Progenitor cell of endocrine pancreas (in vitro differentiated cells): ENCODE measurements around the gene PFKL. TPM values are rescaled to one million over a fixed set of nuclear protein-coding genes. Genes with fewer than 3 reads are reported as not detected.

Source experiments
- DNase-seq: peaks from one replicate; pipeline ENCODE4 v3.0.0; 2021; ENCODE audit warnings: low spot score; ENCODE audit not compliant: unreplicated experiment
- H3K27ac Mint-ChIP-seq: 2 replicates; pipeline ENCODE4 v1.8.0; 2021; ENCODE audit warnings: mild to moderate bottlenecking, moderate library complexity, mixed read lengths
- H3K27me3 Mint-ChIP-seq: 2 replicates; pipeline ENCODE4 v1.8.0; 2021; ENCODE audit warnings: mixed read lengths
- H3K36me3 Mint-ChIP-seq: 2 replicates; pipeline ENCODE4 v1.8.0; 2022; ENCODE audit warnings: mixed read lengths; ENCODE audit not compliant: insufficient read depth
- H3K4me1 Mint-ChIP-seq: 2 replicates; pipeline ENCODE4 v1.8.0; 2021; ENCODE audit warnings: low read depth, mixed read lengths
- H3K4me3 Mint-ChIP-seq: 2 replicates; pipeline ENCODE4 v1.8.0; 2021; ENCODE audit warnings: low read depth, mild to moderate bottlenecking, moderate library complexity, mixed read lengths
- H3K9me3 Mint-ChIP-seq: 2 replicates; pipeline ENCODE4 v1.8.0; 2021; ENCODE audit warnings: low read depth, mixed read lengths
- CTCF ChIP-seq: fragments of 200-600 bp; sonication (generic); IDR thresholded peaks from one replicate; pipeline ENCODE4 v1.5.0; 2021; ENCODE audit warnings: antibody characterized with exemption, mild to moderate bottlenecking; ENCODE audit not compliant: unreplicated experiment
- total RNA-seq: library from RNA; stranded (reverse); gene quantifications from 2 replicates; pipeline ENCODE4 v1.2.1, GENCODE V29; 2021

PFKL gene
- total RNA-seq, 1 donor from 2014 or later, result 132 TPM

GRCh38 chr21:44259082-44259705 lies 40.7 kb upstream of the PFKL start:
- no peak overlapping the region for H3K27ac Mint-ChIP-seq
- H3K27me3 Mint-ChIP-seq, result peaks cover 19% of the 10 kb centered on the region
- no peak for DNase-seq
- H3K4me3 Mint-ChIP-seq, result no peak overlapping the region
- no peaks in the 10 kb centered on the region for H3K36me3 Mint-ChIP-seq
- TF ChIP-seq CTCF, result no peak
- peaks cover 2% of the 10 kb centered on the region for H3K4me1 Mint-ChIP-seq
- no peaks in the 10 kb centered on the region for H3K9me3 Mint-ChIP-seq

GRCh38 chr21:44260066-44260465 lies 39.8 kb upstream of the PFKL start:
- H3K9me3 Mint-ChIP-seq, result no peaks in the 10 kb centered on the region
- H3K36me3 Mint-ChIP-seq, result no peaks in the 10 kb centered on the region
- H3K4me3 Mint-ChIP-seq, result no peak overlapping the region
- peaks cover 19% of the 10 kb centered on the region for H3K27me3 Mint-ChIP-seq
- H3K27ac Mint-ChIP-seq, result no peak overlapping the region
- no peak for TF ChIP-seq CTCF
- peaks cover 2% of the 10 kb centered on the region for H3K4me1 Mint-ChIP-seq
- DNase-seq, result no peak

- TF ChIP-seq CTCF, result no peak
- H3K4me3 Mint-ChIP-seq, result no peak overlapping the region
- peaks cover 19% of the 10 kb centered on the region for H3K27me3 Mint-ChIP-seq
- H3K9me3 Mint-ChIP-seq, result no peaks in the 10 kb centered on the region
- H3K36me3 Mint-ChIP-seq, result no peaks in the 10 kb centered on the region
- DNase-seq, result no peak
- H3K4me1 Mint-ChIP-seq, result peaks cover 2% of the 10 kb centered on the region
- H3K27ac Mint-ChIP-seq, result no peak overlapping the region
Observed at GRCh38 chr21:44260791-44261631, 38.8 kb upstream of the PFKL start.

- no peak for TF ChIP-seq CTCF
- no peak within 1 kb of the TSS for H3K4me3 Mint-ChIP-seq
- no peaks in the 10 kb centered on the region for H3K9me3 Mint-ChIP-seq
- peaks cover 19% of the 10 kb centered on the region for H3K27me3 Mint-ChIP-seq
- no peak for DNase-seq
- peaks cover 2% of the 10 kb centered on the region for H3K4me1 Mint-ChIP-seq
- H3K36me3 Mint-ChIP-seq, result no peaks in the 10 kb centered on the region
- no peak within 1 kb of the TSS for H3K27ac Mint-ChIP-seq
Observed at GRCh38 chr21:44261675-44262295, 38.1 kb upstream of the PFKL start, which contains the start of gene DNMT3L. Gene DNMT3L (minus strand): TSS chr21:44261897. CDS start chr21:44261259, 638 bp downstream.

GRCh38 chr21:44262338-44263056 lies 37.4 kb upstream of the PFKL start:
- Mint-ChIP-seq H3K27ac (no peak overlapping the region), H3K36me3 (no peaks in the 10 kb centered on the region), H3K9me3 (no peaks in the 10 kb centered on the region), H3K4me3 (no peak overlapping the region), H3K27me3 (peaks cover 19% of the 10 kb centered on the region), H3K4me1 (peaks cover 2% of the 10 kb centered on the region)
- TF ChIP-seq CTCF, result no peak
- DNase-seq, result no peak
